Gastrocnemius medialis (tissue), 4 donors: Measurements from ENCODE around the gene RBFOX2.

Source experiments
- CTCF ChIP-seq, 5 experiments: fragments of 450-650 bp in 3 of 5; fragments of 200-600 bp in 2 of 5; sonication (generic) in 2 of 5; IDR thresholded peaks in 4 of 5; conservative IDR thresholded peaks in 1 of 5; 1 replicate in 4 of 5; 2 replicates in 1 of 5; pipeline ENCODE4 v1.5.1; 2016 to 2019; ENCODE audit warnings: antibody characterized with exemption in 5 of 5, mild to moderate bottlenecking in 3 of 5, moderate library complexity in 3 of 5
- POLR2A ChIP-seq, 2 donors: fragments of 450-650 bp; IDR thresholded peaks; one replicate each; pipeline ENCODE4 v1.6.1; 2017; ENCODE audit warnings: antibody characterized with exemption in 2 of 2, mild to moderate bottlenecking in 2 of 2, moderate library complexity in 2 of 2

GRCh38 chr22:35784633-35785032 is 244.0 kb downstream of the RBFOX2 start:
- no peak for TF ChIP-seq CTCF (IDR thresholded peaks at IDR 0.05 in 4 of 5, conservative IDR thresholded peaks at IDR 0.05 in 1 of 5)
- TF ChIP-seq POLR2A (IDR thresholded peaks at IDR 0.05): no peak
